ENCODE results near the gene ACO2. TPM values are rescaled to one million over a fixed set of nuclear protein-coding genes. Genes with fewer than 3 reads are reported as not detected.

The ACO2 gene
- polyA plus RNA-seq, 1 of the 3 experiments (the other 2 are of a cell fraction) = 47.0 TPM

DNA sequence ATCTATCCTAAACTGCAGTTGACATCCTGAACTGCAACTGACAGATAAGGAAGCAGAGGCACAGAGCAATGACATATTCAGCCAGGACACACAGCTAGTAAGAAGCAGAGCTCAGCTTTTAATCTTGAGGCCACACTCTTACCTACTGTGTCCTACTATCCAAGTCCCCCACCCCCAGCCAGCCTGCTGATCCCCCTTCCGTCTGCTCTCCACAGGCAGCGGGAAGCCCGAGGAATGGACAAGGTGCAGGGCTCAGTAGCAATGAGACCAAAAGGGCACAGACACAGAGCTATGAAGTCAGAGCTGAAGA, 71.0 kb downstream of the ACO2 start:
- no peak overlapping the region for H3K27ac ChIP-seq (ENCODE audit: low read depth in 2 of 2, low read length in 1 of 2)
- no peaks in the 10 kb centered on the region for H3K27me3 ChIP-seq (ENCODE audit: insufficient read depth)
- H3K4me2 ChIP-seq = no peak overlapping the region
- no peaks in the 10 kb centered on the region for H3K9me2 ChIP-seq
- peaks cover 18% of the 10 kb centered on the region; the same call in 1 of the 2 replicates for H4K20me1 ChIP-seq (ENCODE audit: insufficient read depth)
- H3K36me3 ChIP-seq (replicated peaks in 1 of 2; ENCODE audit: control insufficient read depth in 1 of 2, insufficient read depth in 2 of 2, low read length in 1 of 2) = no peaks in the 10 kb centered on the region
- no peaks in the 10 kb centered on the region for H3K9me3 ChIP-seq
- CTCF ChIA-PET = interaction anchor here (1.3 to 2.2 kb wide), 2 partner anchors 13 to 58 kb away, joined by 3 to 12 read pairs; no protein-coding TSS in a partner anchor
- H2AFZ ChIP-seq (ENCODE audit: low read depth) = no peak overlapping the region
- H3K79me2 ChIP-seq (ENCODE audit: insufficient read depth) = peaks cover 50% of the 10 kb centered on the region
- peaks cover 4 to 7% of the 10 kb centered on the region in 2 experiments; a peak in 2 of 4 replicates for H3K4me1 ChIP-seq (ENCODE audit: control insufficient read depth in 1 of 2, insufficient read depth in 2 of 2, low read depth in 1 of 2, low read length in 1 of 2)
- no peak overlapping the region for H3K4me3 ChIP-seq (ENCODE audit: low read depth in 2 of 2, low read length in 1 of 2)
- H3F3A ChIP-seq (replicated peaks; ENCODE audit: insufficient read depth) = no peaks in the 10 kb centered on the region
- H3K9ac ChIP-seq = no peak overlapping the region
- no CpG with 5 or more reads among the region's 3 CpGs for WGBS (ENCODE audit: low lambda C conversion rate)
- TF ChIP-seq ELF1 (IDR thresholded peaks at IDR 0.05) (no peak), NFIC (IDR thresholded peaks at IDR 0.05; ENCODE audit: borderline replicate concordance) (no peak), NRF1 (IDR thresholded peaks at IDR 0.05; ENCODE audit: low read depth, low read length) (no peak), JUND (IDR thresholded peaks at IDR 0.05) (no peak), ZBTB33 (IDR thresholded peaks at IDR 0.05; ENCODE audit: borderline replicate concordance, low read depth) (no peak), RCOR1 (IDR thresholded peaks at IDR 0.05; ENCODE audit: low read length) (no peak), SIN3A (IDR thresholded peaks at IDR 0.05; ENCODE audit: borderline replicate concordance, low read depth, low read length) (no peak), YY1 (IDR thresholded peaks at IDR 0.05; ENCODE audit: low read depth) (no peak)
- TF ChIP-seq, protein P1, sequence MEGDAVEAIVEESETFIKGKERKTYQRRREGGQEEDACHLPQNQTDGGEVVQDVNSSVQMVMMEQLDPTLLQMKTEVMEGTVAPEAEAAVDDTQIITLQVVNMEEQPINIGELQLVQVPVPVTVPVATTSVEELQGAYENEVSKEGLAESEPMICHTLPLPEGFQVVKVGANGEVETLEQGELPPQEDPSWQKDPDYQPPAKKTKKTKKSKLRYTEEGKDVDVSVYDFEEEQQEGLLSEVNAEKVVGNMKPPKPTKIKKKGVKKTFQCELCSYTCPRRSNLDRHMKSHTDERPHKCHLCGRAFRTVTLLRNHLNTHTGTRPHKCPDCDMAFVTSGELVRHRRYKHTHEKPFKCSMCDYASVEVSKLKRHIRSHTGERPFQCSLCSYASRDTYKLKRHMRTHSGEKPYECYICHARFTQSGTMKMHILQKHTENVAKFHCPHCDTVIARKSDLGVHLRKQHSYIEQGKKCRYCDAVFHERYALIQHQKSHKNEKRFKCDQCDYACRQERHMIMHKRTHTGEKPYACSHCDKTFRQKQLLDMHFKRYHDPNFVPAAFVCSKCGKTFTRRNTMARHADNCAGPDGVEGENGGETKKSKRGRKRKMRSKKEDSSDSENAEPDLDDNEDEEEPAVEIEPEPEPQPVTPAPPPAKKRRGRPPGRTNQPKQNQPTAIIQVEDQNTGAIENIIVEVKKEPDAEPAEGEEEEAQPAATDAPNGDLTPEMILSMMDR (IDR thresholded peaks at IDR 0.05) = no peak
- TF ChIP-seq, protein P2, sequence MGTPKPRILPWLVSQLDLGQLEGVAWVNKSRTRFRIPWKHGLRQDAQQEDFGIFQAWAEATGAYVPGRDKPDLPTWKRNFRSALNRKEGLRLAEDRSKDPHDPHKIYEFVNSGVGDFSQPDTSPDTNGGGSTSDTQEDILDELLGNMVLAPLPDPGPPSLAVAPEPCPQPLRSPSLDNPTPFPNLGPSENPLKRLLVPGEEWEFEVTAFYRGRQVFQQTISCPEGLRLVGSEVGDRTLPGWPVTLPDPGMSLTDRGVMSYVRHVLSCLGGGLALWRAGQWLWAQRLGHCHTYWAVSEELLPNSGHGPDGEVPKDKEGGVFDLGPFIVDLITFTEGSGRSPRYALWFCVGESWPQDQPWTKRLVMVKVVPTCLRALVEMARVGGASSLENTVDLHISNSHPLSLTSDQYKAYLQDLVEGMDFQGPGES (IDR thresholded peaks at IDR 0.05; ENCODE audit: low read depth, low read length) = no peak
- TF ChIP-seq, protein P3, sequence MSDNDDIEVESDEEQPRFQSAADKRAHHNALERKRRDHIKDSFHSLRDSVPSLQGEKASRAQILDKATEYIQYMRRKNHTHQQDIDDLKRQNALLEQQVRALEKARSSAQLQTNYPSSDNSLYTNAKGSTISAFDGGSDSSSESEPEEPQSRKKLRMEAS (IDR thresholded peaks at IDR 0.05; ENCODE audit: low read depth) = no peak
- TF ChIP-seq, protein P4, sequence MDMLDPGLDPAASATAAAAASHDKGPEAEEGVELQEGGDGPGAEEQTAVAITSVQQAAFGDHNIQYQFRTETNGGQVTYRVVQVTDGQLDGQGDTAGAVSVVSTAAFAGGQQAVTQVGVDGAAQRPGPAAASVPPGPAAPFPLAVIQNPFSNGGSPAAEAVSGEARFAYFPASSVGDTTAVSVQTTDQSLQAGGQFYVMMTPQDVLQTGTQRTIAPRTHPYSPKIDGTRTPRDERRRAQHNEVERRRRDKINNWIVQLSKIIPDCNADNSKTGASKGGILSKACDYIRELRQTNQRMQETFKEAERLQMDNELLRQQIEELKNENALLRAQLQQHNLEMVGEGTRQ (IDR thresholded peaks at IDR 0.05; ENCODE audit: borderline replicate concordance, low read depth, low read length) = no peak
- POLR2A ChIA-PET = no interaction called here
- no peak for DNase-seq
